Prostate gland (tissue), 2 donors: ENCODE results near the gene HDAC4. TPM values are rescaled to one million over a fixed set of nuclear protein-coding genes. Genes with fewer than 3 reads are reported as not detected.
A peak's percentile ranks its signal among the peaks of the same experiment; 100 is the strongest.

Experiments
- DNase-seq: peaks from one replicate; pipeline ENCODE4 v3.0.0-alpha.2; 2019; ENCODE audit warnings: low spot score
- H3K27ac ChIP-seq, 2 donors: fragments of 200-600 bp; sonication (generic); 2 replicates each; pipeline ENCODE4 v1.5.1; 2017 to 2019
- H3K27me3 ChIP-seq: fragments of 200-600 bp; sonication (generic); replicated peaks from 2 replicates; pipeline ENCODE4 v1.5.1; 2019; ENCODE audit not compliant: insufficient read depth
- H3K36me3 ChIP-seq, 2 donors: fragments of 200-600 bp; sonication (generic); 1 replicate in 1 of 2; 2 replicates in 1 of 2; pipeline versions ENCODE4 v1.5.1 to v1.8.1; 2017 to 2019
- H3K4me1 ChIP-seq: fragments of 200-600 bp; sonication (generic); replicated peaks from 2 replicates; pipeline ENCODE4 v1.5.1; 2019
- H3K4me3 ChIP-seq, 2 donors: fragments of 200-600 bp; sonication (generic); 2 replicates each; pipeline ENCODE4 v1.5.1; 2017 to 2019
- H3K9me3 ChIP-seq: fragments of 200-600 bp; sonication (generic); 2 replicates; pipeline ENCODE4 v1.5.1; 2017
- POLR2A ChIP-seq: fragments of 450-650 bp; IDR thresholded peaks from one replicate; pipeline ENCODE4 v1.6.1; 2016; ENCODE audit warnings: antibody characterized with exemption, mild to moderate bottlenecking
- POLR2AphosphoS5 ChIP-seq: sonication (generic); formaldehyde crosslinking; IDR thresholded peaks from one replicate; pipeline ENCODE4 v1.6.1; 2017; ENCODE audit warnings: antibody characterized with exemption
- WGBS: methylation state at CpG from one replicate; pipeline ENCODE4 v1.1.5; 2018; 5-methylcytosine and 5-hydroxymethylcytosine counted together
- intact Hi-C: fragments of 100-400 bp; cut with DNase I; formaldehyde crosslinking; loops from one replicate; pipeline ENCODE4 v1.14.2; 2022
- total RNA-seq, 2 donors: library from RNA; depleted of rRNA; stranded (reverse); fragments of >200 nt; gene quantifications; one replicate each; pipeline ENCODE4 v1.1.0, GENCODE V29; 2016
- TF ChIP-seq, protein P1 (sequence below), 4 experiments: fragments of 200-600 bp in 2 of 4; fragments of 450-650 bp in 2 of 4; sonication (generic) in 2 of 4; IDR thresholded peaks; 1 replicate in 3 of 4; 2 replicates in 1 of 4; pipeline ENCODE4 v1.5.1; 2016 to 2019; ENCODE audit warnings: antibody characterized with exemption in 4 of 4, mild to moderate bottlenecking in 2 of 4, moderate library complexity in 2 of 4

The HDAC4 gene
- total RNA-seq, 2 donors from 2014 or later = 41.8 to 44.2 TPM

DNA sequence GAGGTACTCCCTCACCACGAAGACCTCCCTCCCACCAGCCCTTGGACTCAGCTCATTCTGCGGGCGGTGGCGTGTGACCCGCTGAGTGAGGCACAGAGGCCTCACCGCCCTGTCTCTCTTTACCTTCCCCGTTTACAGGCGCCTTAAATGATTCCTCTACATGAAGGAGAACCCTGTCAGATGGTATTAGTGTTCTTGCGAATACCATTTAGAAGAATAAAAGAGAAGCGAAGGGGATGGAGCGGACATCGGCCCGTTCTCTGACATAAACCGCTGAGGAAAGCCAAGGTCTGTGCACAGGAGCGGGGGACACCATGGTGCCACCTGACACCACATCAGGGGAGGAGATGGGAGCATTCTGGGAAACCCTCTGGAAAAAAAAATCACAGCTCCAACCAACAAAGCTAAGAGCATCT lies 179.8 kb downstream of the HDAC4 start:
- Histone ChIP-seq H3K4me1 (peaks cover 23% of the 10 kb centered on the region), H3K27ac (peak overlapping the region; percentile 72 to 76), H3K9me3 (no peaks in the 10 kb centered on the region), H3K27me3 (no peaks in the 10 kb centered on the region), H3K36me3 (no peaks in the 10 kb centered on the region), H3K4me3 (no peak overlapping the region)
- DNase-seq = no peak
- TF ChIP-seq, protein P1, sequence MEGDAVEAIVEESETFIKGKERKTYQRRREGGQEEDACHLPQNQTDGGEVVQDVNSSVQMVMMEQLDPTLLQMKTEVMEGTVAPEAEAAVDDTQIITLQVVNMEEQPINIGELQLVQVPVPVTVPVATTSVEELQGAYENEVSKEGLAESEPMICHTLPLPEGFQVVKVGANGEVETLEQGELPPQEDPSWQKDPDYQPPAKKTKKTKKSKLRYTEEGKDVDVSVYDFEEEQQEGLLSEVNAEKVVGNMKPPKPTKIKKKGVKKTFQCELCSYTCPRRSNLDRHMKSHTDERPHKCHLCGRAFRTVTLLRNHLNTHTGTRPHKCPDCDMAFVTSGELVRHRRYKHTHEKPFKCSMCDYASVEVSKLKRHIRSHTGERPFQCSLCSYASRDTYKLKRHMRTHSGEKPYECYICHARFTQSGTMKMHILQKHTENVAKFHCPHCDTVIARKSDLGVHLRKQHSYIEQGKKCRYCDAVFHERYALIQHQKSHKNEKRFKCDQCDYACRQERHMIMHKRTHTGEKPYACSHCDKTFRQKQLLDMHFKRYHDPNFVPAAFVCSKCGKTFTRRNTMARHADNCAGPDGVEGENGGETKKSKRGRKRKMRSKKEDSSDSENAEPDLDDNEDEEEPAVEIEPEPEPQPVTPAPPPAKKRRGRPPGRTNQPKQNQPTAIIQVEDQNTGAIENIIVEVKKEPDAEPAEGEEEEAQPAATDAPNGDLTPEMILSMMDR (IDR thresholded peaks at IDR 0.05) = no peak
- intact Hi-C loops = no loop called here
- WGBS = 92% methylated on average over 15 of the region's 15 CpGs

DNA sequence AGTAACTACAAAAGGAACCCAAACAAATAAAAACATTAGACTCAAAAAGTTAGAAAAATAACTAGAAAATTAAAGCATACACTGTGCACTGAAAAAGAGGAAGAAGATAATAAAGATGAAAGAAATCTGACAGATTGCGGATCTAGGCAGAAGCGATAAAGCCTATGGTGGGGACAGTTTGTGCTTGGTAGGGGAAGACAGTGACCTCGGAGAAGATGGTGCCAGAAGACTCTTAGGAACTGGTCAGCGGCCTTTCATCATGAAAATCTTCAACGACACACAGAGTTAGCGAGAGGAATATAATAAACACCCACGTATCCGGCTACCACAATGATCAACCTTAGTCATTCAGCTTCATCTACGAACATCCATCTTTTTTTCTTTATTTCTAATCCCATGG lies 180.5 kb downstream of the HDAC4 start:
- Histone ChIP-seq H3K27ac (no peak overlapping the region), H3K27me3 (no peaks in the 10 kb centered on the region), H3K9me3 (no peaks in the 10 kb centered on the region), H3K4me1 (peaks cover 20% of the 10 kb centered on the region), H3K4me3 (no peak overlapping the region), H3K36me3 (no peaks in the 10 kb centered on the region)
- TF ChIP-seq, protein P1 (IDR thresholded peaks at IDR 0.05) = no peak
- no peak for TF ChIP-seq POLR2A
- 94% methylated on average over 9 of the region's 9 CpGs for WGBS
- intact Hi-C loops = no loop called here
- no peak for DNase-seq

DNA sequence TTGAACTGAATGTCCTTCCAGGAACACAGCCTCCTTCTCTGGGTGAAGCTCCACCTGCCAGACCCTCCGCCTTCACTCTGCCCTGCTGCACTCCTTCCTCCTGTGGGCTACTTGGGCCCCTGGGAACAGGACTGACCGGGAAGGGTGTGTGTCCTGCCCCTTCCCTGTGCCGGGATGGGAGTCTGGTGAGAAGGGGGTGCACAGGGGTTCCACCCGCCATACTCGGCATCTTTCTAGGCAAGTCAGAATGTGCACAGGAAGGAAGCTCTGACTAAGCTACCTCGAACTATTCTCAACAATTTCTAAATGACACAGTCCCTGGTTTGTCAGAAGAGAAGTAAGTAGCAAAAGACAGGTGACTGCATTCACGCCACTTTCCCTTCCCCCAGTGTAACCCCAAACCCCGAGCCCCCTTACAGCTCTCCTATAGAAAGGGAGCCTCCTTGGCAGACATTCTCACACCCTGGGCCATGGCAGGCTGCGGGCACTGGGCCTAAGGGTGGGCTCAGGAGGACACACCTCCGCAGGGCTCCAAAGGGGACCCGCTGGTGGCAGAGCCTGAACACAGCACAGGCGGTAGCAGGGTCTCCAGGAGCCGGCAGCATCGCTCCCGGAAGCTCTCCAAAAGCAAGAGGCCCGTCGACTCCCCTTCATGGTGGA lies 184.1 kb downstream of the HDAC4 start:
- WGBS = 85% methylated on average over 17 of the region's 17 CpGs
- no peaks in the 10 kb centered on the region for H3K9me3 ChIP-seq
- no peak for DNase-seq
- no peak overlapping the region for H3K27ac ChIP-seq
- H3K4me3 ChIP-seq = no peak overlapping the region
- no peaks in the 10 kb centered on the region for H3K27me3 ChIP-seq
- no peaks in the 10 kb centered on the region for H3K36me3 ChIP-seq
- intact Hi-C loops = no loop called here
- H3K4me1 ChIP-seq = peaks cover 2% of the 10 kb centered on the region
- TF ChIP-seq POLR2A (no peak), POLR2AphosphoS5 (no peak)
- TF ChIP-seq, protein P1 (IDR thresholded peaks at IDR 0.05) = no peak

DNA sequence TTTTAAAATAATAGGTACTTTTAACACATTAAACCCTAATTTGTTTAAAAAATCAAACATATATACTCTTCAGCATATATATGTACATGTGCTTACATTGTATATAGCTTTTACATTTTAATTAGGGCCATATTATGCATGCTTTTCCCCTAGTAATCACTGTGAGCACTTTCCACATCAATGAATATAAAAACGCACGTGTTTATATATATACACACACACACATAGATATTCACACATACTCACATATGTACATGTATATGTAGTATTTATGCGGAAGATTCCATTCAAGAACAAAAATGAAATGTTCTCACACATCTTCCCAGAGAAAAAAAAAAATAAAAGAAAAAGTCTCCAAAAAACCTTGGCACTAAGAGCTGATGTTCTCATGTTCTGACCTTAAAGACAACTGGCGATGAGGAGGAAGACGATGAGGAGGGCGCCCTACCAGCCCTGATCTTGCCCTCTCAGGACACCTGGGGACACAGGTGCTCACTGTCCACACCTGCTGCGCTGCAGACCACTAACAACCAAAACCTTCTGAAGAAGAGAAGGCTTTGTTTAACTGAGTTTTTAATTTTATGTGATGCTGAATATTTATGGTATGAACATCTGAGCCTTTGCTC lies 184.7 kb downstream of the HDAC4 start:
- H3K4me3 ChIP-seq = no peak overlapping the region
- H3K9me3 ChIP-seq = no peaks in the 10 kb centered on the region
- DNase-seq = no peak
- intact Hi-C loops = no loop called here
- peaks cover 2% of the 10 kb centered on the region for H3K4me1 ChIP-seq
- H3K27me3 ChIP-seq = no peaks in the 10 kb centered on the region
- H3K36me3 ChIP-seq = no peaks in the 10 kb centered on the region
- TF ChIP-seq POLR2AphosphoS5 (no peak), POLR2A (no peak)
- TF ChIP-seq, protein P1 (IDR thresholded peaks at IDR 0.05) = no peak
- no peak overlapping the region for H3K27ac ChIP-seq
- whole genome bisulfite sequencing = 58% methylated on average over 7 of the region's 7 CpGs
